Measurements from ENCODE around the gene GNB3. TPM values are rescaled to one million over a fixed set of nuclear protein-coding genes. Genes with fewer than 3 reads are reported as not detected.

The GNB3 gene
- total and polyA plus RNA-seq, 2 of the 4 experiments (the other 2 are of a cell fraction), result 0.72 to 20.5 TPM

GRCh38 chr12:6890789-6891645 is 50.3 kb downstream of the GNB3 start (continued):
- TF ChIP-seq RCOR1 (IDR thresholded peaks at IDR 0.05; ENCODE audit: insufficient replicate concordance, low read length), result no peak
- no peak; the same call in 1 of the 2 replicates for TF ChIP-seq CHD1 (IDR thresholded peaks at IDR 0.05; ENCODE audit: low read depth, low read length)
- TF ChIP-seq SMC3 (IDR thresholded peaks at IDR 0.05; ENCODE audit: low read depth, low read length), result peak; percentile 55
- TF ChIP-seq RFX5 (IDR thresholded peaks at IDR 0.05; ENCODE audit: low read depth, low read length), result no peak

DNA sequence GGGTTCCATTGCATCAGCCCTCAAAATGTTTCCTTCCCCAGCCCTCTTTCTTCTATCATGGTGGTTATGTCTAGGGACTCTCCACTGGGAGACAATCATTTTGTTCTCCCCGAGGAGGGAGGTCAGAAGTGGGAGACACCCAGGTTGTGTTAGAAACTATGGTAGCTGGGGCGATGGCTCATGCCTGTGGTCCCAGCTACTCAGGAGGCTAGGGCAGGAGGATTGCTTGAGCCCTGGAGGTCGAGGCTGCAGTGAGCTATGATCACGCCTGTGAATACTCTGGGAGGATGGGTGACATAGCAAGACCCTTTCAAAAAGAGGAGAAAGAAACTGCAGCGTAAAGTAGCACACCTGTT is 50.9 kb downstream of the GNB3 start:
- Histone ChIP-seq H2AK5ac (ENCODE audit: low read depth, low read length) (peak overlapping the region; percentile 95), H3K27me3 (ENCODE audit: control insufficient read depth, insufficient read depth, low read length) (no peaks in the 10 kb centered on the region), H2BK15ac (ENCODE audit: low read depth, low read length) (peak overlapping the region; percentile 36; the same call in 1 of the 3 replicates), H2AK9ac (replicated peaks; ENCODE audit: low read depth, low read length, poor library complexity) (peak overlapping the region; percentile 47), H3K4ac (ENCODE audit: low read depth, low read length) (peak overlapping the region; percentile 83), H3K23ac (ENCODE audit: low read depth, low read length) (peak overlapping the region; percentile 48), H3K14ac (replicated peaks; ENCODE audit: low read depth, low read length) (peak overlapping the region; percentile 47), H4K91ac (ENCODE audit: insufficient read depth, low read depth, low read length) (peak overlapping the region; percentile 86), H2AFZ (replicated peaks; ENCODE audit: low read length, poor library complexity) (peak overlapping the region; percentile 95), H3K4me2 (ENCODE audit: low read depth, low read length) (peak overlapping the region; percentile 61), H3K9me3 (ENCODE audit: control insufficient read depth, insufficient read depth, low read length) (no peaks in the 10 kb centered on the region), H3K36me3 (ENCODE audit: control insufficient read depth, insufficient read depth, low read length) (0 out of 2 replicates have a peak, but pooled peaks cover 1% of the 10 kb centered on the region), H4K8ac (ENCODE audit: low read depth in 2 of 2, low read length in 2 of 2) (peak overlapping the region; percentile 95 to 99), H3K4me1 (ENCODE audit: control insufficient read depth, insufficient read depth, low read length) (peaks cover 2% of the 10 kb centered on the region), H3K79me1 (ENCODE audit: low read depth in 1 of 2, low read length in 2 of 2) (peaks cover 5 to 20% of the 10 kb centered on the region in 2 experiments; a peak in 3 of 4 replicates), H4K20me1 (ENCODE audit: insufficient read depth, low read length) (no peaks in the 10 kb centered on the region), H3K27ac (ENCODE audit: insufficient read depth, low read length) (peak overlapping the region; percentile 88), H3K18ac (ENCODE audit: low read depth, low read length) (peak overlapping the region; percentile 62), H2BK20ac (ENCODE audit: low read depth, low read length) (no peak overlapping the region; the same call in 1 of the 2 replicates), H3K9ac (ENCODE audit: low read depth, low read length) (peak overlapping the region; percentile 79), H2BK120ac (ENCODE audit: low read depth, low read length) (peak overlapping the region; percentile 13), H3K56ac (ENCODE audit: extremely low read depth, insufficient read depth, low read length) (peak overlapping the region; percentile 67), H3K9me1 (ENCODE audit: insufficient read depth, low read length) (0 out of 2 replicates have a peak, but pooled peaks cover 12% of the 10 kb centered on the region), H2BK5ac (ENCODE audit: low read depth, low read length, poor library complexity, severe bottlenecking) (peak overlapping the region; percentile 68), H4K5ac (ENCODE audit: low read depth, low read length) (peak overlapping the region; percentile 86), H3K4me3 (ENCODE audit: insufficient read depth, low read depth, low read length) (peak overlapping the region; percentile 39)
- no peak for ATAC-seq (ENCODE audit: low read depth)
- dilution Hi-C loops (cut with HindIII; ENCODE audit: low sequenced_read_pairs, unreplicated experiment) (no loop called here), intact Hi-C loops (cut with micrococcal nuclease) (loop anchor here (1.0 kb wide), 2 partner anchors 18 to 66 kb away; partner anchors contain the start of gene SPSB2), in situ Hi-C loops (cut with MboI; ENCODE audit: low sequenced_read_pairs) (no loop called here)
- no TSS peak for BruUV-seq (replicated peaks)
- CTCF ChIA-PET, result interaction anchor here (0.6 to 2.0 kb wide), 7 partner anchors 12 to 39 kb away, joined by 3 to 17 read pairs (median 5); partner anchors contain the start of genes LRRC23 and SPSB2
- no peak for DNase-seq
- TF ChIP-seq MAZ (IDR thresholded peaks at IDR 0.05; ENCODE audit: borderline replicate concordance, low read depth, low read length), result no peak
- TF ChIP-seq, protein P1, sequence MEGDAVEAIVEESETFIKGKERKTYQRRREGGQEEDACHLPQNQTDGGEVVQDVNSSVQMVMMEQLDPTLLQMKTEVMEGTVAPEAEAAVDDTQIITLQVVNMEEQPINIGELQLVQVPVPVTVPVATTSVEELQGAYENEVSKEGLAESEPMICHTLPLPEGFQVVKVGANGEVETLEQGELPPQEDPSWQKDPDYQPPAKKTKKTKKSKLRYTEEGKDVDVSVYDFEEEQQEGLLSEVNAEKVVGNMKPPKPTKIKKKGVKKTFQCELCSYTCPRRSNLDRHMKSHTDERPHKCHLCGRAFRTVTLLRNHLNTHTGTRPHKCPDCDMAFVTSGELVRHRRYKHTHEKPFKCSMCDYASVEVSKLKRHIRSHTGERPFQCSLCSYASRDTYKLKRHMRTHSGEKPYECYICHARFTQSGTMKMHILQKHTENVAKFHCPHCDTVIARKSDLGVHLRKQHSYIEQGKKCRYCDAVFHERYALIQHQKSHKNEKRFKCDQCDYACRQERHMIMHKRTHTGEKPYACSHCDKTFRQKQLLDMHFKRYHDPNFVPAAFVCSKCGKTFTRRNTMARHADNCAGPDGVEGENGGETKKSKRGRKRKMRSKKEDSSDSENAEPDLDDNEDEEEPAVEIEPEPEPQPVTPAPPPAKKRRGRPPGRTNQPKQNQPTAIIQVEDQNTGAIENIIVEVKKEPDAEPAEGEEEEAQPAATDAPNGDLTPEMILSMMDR (conservative IDR thresholded peaks at IDR 0.05; ENCODE audit: low read depth, low read length), result no peak
- TF ChIP-seq RAD21 (IDR thresholded peaks at IDR 0.05; ENCODE audit: low read length), result no peak
- TF ChIP-seq RCOR1 (IDR thresholded peaks at IDR 0.05; ENCODE audit: insufficient replicate concordance, low read length), result no peak
- TF ChIP-seq NFE2L2 (IDR thresholded peaks at IDR 0.05; ENCODE audit: low read depth, low read length), result no peak
- TF ChIP-seq RFX5 (IDR thresholded peaks at IDR 0.05; ENCODE audit: low read depth, low read length), result no peak
- no peak for TF ChIP-seq CEBPB (IDR thresholded peaks at IDR 0.05; ENCODE audit: low read depth, low read length)
- TF ChIP-seq FOS (IDR thresholded peaks at IDR 0.05; ENCODE audit: low read depth, low read length), result no peak
- TF ChIP-seq, protein P2, sequence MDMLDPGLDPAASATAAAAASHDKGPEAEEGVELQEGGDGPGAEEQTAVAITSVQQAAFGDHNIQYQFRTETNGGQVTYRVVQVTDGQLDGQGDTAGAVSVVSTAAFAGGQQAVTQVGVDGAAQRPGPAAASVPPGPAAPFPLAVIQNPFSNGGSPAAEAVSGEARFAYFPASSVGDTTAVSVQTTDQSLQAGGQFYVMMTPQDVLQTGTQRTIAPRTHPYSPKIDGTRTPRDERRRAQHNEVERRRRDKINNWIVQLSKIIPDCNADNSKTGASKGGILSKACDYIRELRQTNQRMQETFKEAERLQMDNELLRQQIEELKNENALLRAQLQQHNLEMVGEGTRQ (IDR thresholded peaks at IDR 0.05; ENCODE audit: low read depth, low read length), result no peak
- no peak for TF ChIP-seq POLR2A (IDR thresholded peaks at IDR 0.05; ENCODE audit: low read depth, low read length)
- no peak for TF ChIP-seq MXI1 (IDR thresholded peaks at IDR 0.05; ENCODE audit: borderline replicate concordance, low read depth, low read length)
- TF ChIP-seq SMC3 (IDR thresholded peaks at IDR 0.05; ENCODE audit: low read depth, low read length), result no peak
- POLR2A ChIA-PET (ENCODE audit: unreplicated experiment), result interaction anchor here (0.5 to 1.4 kb wide), 8 partner anchors 10 to 931 kb away, joined by 3 to 12 read pairs (median 5); partner anchors contain the start of gene SPSB2
- no CpG with 5 or more reads among the region's 5 CpGs for WGBS, 2 experiments (ENCODE audit: extremely low coverage in 2 of 2, insufficient read length in 1 of 2)
